HG02970 (cell line): Measurements from ENCODE around the gene SERINC5.
"Not testable (repeated sequence)": the region's sequence is repeated elsewhere in the genome, so short reads cannot be mapped to it uniquely, and the experiment has no call there.

ENCODE experiments used
- ATAC-seq: cut with Tn5 transposase; IDR thresholded peaks from one replicate; pipeline ENCODE4 v1.9.1; 2021; ENCODE audit warnings: mild to moderate bottlenecking, moderate library complexity, moderate number of reproducible peaks; ENCODE audit not compliant: unreplicated experiment, low FRiP score

Gene SERINC5

DNA sequence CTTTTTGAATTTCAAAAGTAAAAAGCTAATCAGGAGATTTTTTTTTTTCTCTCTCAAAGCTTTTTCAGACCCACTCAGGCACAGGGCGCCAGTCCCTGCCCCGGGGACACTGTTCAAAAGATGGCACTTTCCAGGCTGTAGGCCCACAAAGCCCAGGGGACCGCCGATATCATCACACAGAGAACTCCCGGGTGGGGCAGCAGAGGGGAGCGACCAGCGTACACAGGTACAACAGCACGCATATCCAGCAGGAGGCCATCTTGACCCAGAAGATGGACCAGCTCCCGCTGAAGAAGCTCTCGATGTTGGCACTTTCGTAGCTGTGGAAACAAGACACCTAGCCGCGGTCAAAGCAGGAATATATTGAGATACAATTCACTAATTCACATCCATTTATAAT lies 112.4 kb downstream of the SERINC5 start:
- ATAC-seq = no peak

DNA sequence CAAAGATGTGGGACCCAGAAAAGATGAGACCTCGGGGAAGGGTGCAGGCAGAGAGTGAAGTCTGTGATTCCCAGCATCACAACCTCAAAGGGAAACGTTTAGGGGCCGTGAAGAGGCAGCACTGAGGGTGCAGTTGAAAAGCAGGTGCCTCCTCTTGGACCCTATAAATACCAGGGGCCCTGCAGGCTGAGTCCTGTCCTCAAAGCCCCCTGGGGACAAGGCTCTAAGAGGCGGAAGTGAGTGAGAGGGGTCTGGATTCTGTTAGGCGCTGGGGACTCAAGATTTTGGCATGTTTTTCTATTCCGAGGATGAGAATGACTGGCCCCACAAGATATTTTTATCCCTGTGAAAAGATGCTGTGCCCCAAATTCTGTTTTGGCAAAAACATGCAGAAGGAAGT lies 112.9 kb downstream of the SERINC5 start:
- ATAC-seq = no peak

DNA sequence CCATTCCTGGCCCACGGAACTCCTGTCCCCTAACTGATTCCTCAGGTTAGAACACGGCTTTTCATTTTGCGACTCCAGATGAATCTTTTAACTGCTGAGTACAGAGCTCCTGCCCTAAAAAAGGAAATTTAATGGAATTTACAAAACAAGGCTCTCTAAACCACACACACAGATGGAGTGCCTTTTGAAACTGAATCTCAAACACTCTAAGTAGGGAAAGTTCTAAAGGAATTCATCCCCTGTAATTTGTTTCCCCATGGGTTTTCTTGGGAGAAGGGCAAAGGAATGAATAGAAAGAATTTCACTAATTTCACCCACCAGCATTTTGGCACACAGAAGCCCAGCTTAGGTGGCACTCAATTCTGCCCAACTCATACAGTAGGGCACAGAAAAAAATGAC lies 114.2 kb downstream of the SERINC5 start:
- ATAC-seq = no peak

DNA sequence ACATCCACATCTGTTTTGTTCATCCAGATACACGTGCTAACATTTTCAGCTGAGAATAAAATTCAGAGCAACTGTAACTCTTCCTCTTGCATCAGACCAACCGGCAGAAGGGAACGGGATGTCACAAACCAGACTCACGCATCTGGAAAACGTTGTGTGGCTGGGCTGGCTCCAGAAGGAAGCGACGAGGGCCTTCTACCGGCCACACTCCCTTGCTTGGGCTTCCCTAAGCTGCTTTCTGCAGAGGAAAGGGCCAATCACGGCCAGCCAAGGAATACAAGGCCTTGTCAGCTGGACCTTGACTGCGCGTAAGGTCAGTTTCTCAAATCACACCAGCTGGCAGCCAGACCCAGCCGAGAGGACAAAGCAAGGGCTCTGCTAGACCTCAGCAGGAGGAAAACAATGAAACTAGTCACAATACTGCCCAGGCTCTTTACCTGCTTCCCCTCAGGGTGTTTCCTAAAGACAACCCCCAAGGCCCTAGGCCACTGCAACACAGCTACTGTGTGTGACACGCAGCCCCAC lies 114.6 kb downstream of the SERINC5 start:
- ATAC-seq = no peak

DNA sequence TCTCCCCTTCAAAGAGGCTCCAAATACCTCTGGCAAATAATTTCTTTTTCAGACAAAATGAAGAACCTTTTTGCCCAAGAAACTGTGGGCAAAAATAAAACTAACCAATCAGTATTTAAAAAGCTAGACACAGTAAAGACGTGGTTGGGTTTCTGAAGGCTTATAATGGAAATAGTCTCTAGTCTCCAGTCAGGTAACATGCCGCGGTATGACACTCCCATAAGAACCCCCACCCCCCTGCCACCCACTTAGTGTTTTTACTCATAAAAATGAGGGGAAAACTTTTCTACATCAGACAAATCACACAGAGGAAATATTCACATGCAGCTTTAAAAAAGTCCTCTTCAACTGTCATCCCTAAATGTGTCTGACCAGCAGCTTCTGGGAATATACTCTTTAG lies 115.4 kb downstream of the SERINC5 start:
- ATAC-seq = no peak

DNA sequence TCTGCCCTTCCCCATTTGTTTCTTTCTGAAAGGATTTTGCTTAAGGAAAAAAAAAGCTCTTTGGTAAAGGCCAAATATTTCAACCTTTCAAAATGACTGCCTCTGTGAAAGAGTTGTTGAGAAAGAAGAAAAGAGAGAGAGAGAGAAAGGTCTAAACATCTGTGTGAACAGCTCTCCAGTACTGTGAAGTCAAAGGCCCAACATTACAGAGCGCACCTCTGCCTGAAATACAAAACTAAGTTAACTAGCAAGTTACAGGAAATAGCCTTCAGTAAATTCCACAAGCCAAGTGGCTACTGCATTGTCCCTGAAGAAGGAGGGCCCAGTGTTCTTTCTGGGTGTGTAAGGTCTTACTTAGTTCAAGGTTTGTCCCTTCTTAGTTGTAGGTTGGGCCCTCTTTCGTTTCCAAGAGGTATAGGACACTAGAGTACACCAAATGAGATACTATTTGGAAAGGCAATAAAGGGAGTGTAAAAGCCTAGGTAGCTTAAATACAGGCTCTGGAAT lies 116.3 kb downstream of the SERINC5 start:
- no peak for ATAC-seq

DNA sequence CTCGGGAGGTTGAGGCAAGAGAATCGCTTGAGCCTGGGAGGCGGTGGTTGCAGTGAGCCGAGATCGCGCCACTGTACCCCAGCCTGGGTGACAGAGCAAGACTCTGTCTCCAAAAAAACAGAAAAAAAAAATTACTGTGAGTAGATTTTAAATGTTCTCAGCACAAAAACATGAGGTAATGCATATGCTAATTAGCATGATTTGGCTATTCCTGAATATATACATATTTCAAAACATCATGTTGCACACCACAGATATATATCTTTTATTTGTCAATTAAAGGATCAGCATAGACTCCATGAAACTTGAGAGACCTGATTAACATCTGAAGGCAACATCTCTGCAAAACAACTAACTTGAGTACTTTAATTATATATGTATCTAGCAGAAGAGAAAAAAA lies 117.4 kb downstream of the SERINC5 start:
- ATAC-seq = no peak

DNA sequence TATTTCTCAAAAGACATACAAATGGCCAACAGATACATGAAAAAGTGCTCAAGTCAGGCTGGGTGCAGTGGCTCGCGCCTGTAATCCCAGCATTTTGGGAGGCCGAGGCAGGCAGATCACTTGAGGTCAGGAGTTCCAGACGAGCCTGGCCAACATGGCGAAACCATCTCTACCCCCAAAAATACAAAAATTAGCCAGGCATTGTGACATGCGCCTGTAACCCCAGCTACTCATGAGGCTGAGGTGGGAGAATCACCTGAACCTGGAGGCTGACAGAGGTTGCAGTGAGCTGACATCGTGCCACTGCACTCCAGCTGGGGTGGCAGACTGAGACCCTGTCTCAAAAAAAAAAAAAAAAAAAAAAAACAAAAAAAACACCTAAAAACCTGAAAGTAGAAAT lies 119.0 kb downstream of the SERINC5 start:
- ATAC-seq = not testable (repeated sequence)

DNA sequence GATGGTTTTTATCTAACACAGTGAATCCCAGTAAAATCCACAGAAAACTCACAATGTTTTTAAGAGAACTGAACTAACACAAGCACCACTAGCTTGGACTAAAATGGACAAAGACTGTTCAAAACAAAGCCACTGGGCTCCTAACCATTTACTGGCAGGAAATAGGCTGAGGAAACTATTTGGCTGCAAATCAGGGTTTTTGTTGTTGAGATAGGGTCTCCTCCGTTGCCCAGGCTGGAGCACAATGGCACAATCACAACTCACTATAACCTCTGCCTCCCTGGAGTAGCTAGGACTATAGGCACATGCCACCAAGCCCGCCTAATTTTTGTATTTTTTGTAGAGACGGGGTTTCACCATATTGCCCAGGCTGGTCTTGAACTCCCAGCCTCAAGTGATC lies 121.0 kb downstream of the SERINC5 start:
- ATAC-seq = no peak

DNA sequence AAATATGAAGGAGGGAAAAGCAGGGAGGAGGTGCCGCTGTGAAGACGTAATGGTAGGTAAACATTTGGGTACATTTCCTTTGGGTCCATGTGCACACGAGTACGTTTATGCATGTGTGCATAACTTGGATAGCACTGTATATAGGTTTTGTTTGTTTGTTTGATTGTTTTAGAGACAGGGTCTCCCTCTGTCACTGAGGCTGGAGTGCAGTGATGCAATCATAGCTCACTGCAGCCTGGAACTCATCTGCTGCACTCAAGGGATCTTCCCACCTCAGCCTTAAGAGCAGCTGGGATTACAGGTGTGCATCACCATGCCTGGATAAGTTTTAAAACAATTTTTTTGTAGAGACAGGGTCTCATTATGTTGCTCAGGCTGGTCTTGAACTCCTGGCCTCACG lies 126.7 kb downstream of the SERINC5 start:
- no peak for ATAC-seq

DNA sequence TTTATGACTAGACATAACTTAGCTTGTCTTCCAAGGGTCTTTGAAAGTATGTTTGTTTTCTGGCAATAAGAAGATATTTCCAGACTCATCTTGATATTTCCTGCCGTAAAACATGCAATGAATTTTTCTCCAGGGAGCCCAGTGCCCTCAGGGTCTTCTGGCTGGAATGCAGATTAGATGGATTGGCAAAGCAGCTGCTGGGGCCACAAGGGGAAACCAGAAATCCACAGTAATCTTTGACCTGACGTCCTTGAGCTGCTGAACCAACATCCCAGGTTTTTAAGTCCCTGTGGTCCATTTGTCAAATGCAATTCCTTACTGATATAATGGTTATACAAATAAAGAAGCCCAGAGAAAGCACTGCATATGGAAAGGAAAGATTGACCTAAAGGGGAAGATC lies 127.7 kb downstream of the SERINC5 start:
- ATAC-seq = no peak

DNA sequence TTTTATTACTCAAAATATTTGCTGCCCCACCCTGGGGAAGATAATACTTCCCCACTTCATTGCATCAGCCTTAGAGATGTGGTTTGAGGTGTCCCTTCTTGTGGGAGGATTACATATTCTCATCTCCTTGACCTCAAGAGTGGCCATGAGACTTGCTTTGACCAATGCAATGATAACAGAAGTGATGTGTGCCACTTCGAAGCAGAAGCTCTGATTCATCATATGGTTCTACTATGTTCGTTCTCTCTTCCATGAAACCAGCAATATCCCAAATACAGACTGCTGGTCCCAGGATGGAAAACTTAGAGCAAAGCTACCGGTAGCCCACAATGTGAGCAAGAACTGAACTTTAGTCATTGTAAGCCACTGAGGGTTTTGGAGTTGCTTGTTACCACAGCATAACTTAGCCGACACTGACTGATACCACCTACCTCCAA lies 128.7 kb downstream of the SERINC5 start:
- no peak for ATAC-seq

DNA sequence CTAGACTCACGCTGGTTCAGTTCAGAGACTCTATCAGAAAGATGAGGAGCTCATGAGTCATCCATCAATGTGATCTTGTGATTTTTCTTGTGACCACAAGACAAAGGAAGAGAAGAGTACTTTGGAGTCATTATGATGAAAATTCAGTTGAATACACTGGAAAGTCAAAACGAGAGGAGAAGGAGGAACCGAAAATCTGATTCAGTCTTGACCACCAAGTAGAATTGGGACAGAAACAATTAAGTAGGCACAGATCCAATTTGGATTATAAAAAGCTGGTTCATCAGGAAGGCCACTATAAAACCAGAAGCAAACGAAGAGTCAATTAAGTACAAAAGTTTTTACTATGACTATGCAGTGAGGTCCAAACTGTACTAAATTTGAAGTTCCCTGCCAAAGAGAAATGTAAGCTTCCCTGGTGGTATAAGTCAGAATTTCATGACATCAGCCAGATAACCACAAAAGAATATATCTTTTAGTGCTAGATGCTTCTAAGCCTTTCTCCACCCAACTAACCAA lies 129.8 kb downstream of the SERINC5 start:
- ATAC-seq = peak; percentile 72

DNA sequence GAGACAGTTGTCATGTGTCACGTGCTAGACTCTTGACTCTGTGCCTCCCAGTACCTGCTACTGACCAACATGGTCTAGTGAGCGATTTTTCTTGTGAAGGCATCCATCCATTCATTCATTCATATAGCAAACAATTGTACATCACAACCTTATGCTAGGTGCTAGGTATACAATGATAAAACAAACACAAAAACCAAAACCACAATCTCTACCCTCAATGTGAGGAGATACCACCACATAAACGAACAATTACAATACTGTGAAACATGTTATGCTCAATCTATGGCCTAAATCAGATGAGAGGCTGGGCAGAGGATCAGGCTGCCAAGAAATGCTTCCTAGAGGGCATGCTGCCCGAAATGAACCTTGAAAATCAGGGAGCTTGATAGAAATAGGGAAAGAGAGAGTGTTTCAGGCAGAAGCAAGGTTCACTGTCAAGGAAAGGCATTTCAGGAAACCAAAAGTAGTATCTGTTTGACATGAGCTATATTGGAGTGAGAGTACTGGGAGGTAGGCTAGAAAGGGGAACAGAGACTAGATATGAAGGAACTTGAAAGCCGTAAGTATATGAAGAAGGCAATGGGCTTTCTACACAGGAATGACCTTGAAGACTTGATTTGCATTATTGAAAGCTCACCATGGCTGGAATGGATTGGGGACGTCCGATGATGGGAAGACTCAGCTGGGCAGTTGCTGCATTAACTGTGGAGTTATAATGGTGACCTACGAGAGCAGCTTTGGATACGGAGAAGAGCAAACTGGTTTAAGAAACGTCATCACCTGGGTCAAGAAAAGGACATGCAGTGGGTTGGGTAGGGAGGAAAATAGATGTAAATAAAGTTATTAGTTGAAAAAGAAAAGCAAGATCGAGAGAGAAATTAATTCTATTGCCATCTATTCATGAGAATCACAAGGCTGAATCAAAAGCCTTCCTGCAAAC lies 130.6 kb downstream of the SERINC5 start:
- ATAC-seq = peak; percentile 46

DNA sequence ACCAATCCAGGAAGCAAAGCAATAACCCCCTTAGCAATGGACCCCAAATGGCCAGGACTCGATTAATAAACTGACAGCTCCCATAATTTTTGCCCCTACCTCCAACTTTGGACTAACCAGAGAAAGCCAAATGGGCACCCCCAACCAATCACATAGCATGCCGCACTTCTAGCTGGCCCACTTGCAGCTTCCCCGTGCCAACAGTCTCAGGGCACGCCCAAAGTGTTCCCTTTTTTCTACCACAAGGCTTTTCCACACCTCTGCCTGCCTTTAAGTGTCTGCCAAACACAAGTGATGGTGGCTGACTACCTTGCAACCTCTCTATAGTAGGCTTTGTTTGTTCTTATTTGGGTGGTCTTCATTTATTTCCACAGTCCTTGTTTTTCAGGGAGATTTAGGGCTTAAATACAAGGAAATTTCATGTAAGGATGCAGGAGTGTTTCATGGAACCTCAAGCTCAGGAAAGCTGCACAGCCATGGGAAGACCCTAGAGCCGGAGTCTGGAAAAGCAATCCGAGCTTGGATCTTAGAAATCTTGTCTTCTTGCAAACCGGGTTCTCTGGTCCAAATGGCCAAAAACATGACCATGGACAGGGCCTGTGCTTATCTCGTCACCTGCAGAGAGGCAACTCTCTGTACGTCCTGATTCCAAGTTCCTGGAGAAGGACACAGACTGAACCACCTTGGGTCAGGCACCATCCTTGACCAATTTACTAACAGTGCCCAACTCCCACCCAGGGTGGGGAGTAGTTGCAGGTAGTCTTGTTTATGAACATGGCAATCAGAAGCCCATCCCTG lies 131.5 kb downstream of the SERINC5 start:
- no peak for ATAC-seq

DNA sequence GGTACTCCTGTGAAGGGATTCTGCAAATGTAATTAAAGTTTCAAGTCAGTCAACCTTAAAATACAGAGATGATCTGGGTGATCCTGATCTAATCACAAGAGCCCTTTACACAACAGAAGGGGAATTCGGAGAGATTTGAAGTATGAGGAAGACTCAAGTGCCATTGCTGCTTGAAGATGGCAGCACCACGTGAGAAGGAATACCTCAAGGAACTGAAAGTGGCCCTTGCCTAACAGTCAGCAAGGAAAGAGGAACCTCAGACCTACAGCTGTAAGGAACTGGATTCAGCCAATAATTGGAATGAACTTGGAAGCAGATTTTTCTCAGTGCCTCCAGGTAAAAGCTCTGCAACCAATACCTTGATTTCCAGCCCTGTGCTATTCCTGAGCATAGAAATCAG lies 133.3 kb downstream of the SERINC5 start:
- ATAC-seq = no peak

DNA sequence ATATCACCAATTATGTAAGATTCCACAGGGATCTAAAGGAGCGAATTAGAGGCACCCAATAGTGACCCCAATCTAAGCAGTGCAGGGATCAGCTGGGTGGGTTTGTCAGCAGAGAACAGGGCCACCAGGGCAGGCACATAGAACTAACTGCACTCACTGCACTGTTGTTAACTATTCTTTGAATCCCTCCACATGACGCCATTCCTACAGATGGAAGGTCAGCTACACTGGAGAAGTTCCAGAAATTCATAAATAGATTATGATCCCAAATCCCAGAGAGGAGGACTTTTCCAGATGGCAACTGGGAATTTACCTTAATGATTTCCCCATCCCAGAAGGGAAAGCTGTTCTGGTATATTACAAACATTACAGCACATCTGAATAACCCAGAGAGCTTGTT lies 136.5 kb downstream of the SERINC5 start:
- ATAC-seq = no peak

DNA sequence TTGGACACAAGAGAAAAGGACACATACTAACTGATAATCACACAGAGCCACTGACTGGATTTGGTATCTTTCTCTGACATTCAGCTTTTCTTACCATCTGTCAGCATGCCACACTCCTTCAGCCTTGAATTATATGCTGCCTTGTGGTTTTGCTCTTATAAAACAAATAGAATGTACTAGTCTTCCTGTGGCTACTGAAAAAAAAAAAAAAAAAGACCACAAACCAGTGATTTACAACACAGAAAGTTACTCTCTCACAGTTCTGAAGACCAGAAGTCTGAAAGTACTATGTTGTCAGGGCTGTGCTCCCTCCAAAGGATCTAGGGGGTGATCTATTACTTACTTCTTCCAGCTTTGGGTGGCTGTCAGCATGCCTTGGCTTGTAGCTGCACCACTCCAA lies 138.4 kb downstream of the SERINC5 start:
- no peak for ATAC-seq

DNA sequence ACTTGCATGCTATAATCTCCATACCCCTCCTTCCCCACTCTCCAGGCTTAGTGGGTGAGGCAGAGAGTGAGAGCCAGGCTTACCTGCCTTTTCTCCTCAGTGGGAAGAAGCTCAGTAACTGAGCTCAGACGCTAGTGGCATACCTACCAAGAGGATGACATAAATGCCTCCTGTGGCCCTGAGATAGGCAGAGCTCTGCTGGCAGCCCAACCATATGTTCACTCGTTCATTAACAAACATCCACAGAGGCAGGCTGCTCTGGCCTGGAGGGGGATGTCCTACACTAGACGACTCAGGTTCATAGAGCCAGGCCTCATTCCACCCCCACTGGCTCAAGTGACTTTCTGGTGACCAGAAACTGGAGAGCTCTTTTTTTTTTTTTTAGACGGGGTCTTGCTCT lies 139.4 kb downstream of the SERINC5 start:
- no peak for ATAC-seq

DNA sequence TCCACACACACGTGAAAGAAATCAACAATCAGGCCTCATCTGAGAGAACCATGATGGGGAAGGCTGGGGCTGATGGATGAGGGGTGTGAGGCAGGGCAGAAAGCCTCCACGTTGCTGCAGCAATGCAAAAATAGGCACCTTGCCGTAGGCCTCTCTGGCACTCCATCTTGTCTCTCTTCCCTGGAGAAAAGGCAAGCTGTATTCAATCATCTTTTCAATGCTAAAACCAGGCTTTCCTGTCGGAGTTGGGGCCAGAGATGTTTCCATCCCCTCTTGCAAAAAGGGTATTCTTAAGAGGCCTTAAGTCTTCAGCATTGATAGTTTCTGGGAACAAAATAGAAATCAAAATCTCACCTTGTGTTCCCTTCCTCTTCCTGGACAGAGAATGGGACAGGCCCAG lies 139.8 kb downstream of the SERINC5 start:
- ATAC-seq = no peak

DNA sequence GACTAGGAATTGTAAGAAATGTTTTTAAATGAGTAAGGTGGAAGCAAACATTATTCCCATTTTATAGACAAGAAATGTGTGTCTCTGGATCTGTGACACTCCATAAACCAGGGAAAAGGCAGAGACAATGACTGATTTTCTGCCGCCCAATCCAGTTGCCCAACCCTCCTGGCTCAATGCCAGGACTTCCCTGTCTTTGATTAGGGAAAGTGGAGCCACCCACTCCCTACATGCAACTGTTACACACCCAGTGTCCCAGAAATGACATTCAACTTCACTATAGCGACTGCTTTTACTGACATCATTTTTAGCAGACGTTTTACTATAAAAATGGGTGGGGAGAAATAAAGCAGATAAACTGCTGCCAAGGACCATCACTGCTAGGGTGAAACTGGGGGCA lies 141.0 kb downstream of the SERINC5 start:
- no peak for ATAC-seq
